ENCODE results near the gene D2HGDH.

DNA sequence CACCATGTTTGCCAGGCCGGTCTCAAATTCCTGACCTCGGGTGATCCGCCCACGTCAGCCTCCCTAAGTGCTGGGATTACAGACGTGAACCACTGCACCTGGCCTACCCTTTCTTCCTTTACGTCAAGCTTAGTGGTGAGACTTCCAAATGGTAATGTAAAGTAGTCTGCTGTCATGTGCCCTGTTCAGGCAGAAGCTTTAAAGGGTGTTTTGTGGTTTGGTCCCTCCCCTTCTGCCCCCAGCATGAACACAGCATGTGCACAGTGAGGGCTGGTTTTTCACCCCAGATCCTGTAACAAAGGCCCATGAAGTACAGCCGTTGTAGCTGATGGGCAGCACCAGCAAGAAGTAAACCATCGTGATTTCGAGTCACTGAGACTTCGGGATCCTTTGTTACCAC lies 45.1 kb upstream of the D2HGDH start:
- TF ChIP-seq, protein P1, sequence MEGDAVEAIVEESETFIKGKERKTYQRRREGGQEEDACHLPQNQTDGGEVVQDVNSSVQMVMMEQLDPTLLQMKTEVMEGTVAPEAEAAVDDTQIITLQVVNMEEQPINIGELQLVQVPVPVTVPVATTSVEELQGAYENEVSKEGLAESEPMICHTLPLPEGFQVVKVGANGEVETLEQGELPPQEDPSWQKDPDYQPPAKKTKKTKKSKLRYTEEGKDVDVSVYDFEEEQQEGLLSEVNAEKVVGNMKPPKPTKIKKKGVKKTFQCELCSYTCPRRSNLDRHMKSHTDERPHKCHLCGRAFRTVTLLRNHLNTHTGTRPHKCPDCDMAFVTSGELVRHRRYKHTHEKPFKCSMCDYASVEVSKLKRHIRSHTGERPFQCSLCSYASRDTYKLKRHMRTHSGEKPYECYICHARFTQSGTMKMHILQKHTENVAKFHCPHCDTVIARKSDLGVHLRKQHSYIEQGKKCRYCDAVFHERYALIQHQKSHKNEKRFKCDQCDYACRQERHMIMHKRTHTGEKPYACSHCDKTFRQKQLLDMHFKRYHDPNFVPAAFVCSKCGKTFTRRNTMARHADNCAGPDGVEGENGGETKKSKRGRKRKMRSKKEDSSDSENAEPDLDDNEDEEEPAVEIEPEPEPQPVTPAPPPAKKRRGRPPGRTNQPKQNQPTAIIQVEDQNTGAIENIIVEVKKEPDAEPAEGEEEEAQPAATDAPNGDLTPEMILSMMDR (IDR thresholded peaks at IDR 0.05; ENCODE audit: low read depth, low read length, poor library complexity, severe bottlenecking): no peak
- TF ChIP-seq EZH2phosphoT487 (IDR thresholded peaks at IDR 0.05; ENCODE audit: borderline replicate concordance, low read length): no peak

Data from DOHH2 (cell line).